NCI-H128 (cell line): ENCODE data around the gene MTR.

Experiments
- DNase-seq: peaks from one replicate; lab custom pipeline; 2025; ENCODE audit not compliant: unreplicated experiment; lab: John Stamatoyannopoulos, UW

Gene MTR

GRCh38 chr1:236795035-236795756 is at the start of gene MTR:
Gene MTR, plus strand, starts transcription at chr1:236795292. Its CDS starts 412 bp downstream, at chr1:236795704.
- peak; percentile 96 for DNase-seq

DNA sequence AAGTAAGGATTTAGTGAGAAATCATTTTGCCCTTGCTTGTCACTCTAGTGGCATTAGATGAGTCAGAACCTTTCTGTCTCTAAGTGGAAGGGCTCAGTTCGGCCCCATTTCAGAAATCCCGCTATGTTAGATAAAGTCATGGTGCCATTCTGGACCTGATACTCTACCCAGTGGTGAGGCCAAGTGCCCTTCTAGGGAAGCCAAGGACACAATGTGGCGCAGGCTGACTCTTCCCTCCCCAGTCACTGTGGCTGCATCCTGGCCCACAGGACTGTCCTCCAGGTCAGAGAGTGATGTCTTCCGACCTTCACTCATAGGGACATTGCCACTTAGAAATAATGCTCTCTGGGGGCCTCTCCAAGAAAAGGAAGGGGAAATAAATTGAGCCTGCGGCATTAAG is 48.3 kb upstream of the MTR start:
- no peak for DNase-seq

DNA sequence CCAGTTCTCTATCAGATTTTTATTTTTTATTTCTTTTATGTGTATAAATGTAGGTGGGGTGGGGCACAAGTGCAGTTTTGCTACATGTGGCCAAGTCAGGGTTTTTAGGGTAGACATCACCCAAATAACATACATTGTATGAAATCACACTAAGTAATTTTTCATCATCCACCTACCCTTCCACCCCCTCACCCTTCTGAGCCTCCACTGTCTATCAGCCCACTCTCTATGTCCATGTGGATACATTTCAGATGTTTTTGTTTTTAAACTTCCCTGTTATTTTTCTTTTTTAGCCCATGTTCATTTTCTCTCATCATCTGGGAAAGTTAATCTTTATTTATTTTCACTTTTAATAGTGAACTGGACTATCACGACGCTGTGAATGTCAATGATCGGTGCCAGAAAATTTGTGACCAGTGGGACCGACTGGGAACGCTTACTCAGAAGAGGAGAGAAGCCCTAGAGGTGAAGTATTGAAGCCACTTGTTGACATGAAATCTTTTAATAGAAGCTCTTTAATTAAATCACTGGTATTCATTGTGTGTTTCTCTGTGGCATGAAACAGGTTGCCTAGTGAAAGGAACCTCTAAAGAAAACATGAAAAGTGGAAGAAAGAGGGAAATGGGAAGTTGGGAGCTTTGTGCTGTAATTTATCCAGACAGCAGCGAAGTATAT is 47.6 kb upstream of the MTR start:
- DNase-seq: no peak

DNA sequence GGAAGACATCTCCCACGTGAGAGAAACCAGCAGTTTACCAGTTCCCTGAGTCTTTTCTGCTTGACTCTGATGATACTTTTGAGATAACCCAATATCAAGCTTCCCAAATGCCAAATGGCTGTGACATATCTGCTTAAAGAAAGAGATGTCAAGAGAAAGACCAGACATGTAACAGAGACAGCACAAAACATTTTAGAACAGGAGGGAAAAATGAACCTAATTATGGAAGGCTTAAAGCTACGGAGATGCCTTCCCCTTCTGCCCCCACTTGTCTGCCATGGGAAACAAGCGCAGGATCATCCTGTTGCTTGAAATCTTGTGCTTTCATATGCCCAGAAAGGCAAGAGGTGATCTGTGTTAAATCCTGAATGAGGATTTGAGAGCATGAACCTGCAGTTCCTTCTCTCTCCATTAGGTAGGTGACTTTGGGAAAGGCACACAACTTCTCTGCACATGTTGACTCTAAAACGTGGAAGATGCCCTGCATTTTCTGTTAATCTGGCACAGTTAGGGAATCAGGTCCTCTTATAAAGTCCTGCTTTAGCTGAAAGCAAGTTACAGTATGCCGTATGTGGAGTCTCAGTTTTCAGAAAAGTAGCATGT is 46.7 kb upstream of the MTR start:
- DNase-seq: no peak

GRCh38 chr1:236750928-236751327 is 44.2 kb upstream of the MTR start:
- no peak for DNase-seq

GRCh38 chr1:236751385-236751784 is 43.7 kb upstream of the MTR start:
- no peak for DNase-seq

DNA sequence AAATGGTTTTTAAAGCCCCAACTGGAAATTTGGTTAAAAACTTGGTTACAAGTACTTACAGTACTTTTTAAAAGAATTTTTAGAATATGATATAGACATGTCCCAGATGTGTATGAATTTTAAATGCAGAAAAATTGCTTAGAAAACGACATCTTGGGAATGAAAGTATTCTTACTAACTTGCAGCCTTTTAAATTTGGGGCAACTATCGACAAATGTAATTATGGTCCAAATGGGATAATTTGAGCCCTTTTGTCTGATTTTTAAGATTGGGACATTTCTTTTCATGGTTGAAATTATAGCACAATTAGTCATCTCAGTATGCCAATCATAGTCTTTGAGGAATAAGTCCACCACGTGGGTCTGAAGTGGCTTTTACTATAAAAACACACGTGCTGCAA is 43.2 kb upstream of the MTR start:
- DNase-seq: no peak

- no peak for DNase-seq
These were observed 41.6 kb upstream of the MTR start for GRCh38 chr1:236753516-236753915.

DNA sequence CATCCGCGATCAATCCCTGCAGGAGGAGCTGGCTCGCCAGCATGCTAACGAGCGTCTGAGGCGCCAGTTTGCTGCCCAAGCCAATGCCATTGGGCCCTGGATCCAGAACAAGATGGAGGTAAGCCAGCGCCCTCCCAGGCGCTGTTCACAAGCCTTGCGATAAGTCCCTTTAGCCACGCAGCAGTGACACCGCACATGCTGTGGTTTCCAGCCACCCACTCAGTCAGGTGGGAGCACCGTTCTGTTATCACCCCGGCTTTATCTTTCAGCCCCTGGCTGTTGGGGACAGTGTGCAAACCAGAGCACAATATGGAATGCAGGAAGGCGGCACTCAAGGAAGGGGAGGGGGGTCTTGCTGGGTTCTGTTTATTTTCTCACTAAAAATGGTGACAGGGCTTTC is 41.1 kb upstream of the MTR start:
- DNase-seq: no peak

DNA sequence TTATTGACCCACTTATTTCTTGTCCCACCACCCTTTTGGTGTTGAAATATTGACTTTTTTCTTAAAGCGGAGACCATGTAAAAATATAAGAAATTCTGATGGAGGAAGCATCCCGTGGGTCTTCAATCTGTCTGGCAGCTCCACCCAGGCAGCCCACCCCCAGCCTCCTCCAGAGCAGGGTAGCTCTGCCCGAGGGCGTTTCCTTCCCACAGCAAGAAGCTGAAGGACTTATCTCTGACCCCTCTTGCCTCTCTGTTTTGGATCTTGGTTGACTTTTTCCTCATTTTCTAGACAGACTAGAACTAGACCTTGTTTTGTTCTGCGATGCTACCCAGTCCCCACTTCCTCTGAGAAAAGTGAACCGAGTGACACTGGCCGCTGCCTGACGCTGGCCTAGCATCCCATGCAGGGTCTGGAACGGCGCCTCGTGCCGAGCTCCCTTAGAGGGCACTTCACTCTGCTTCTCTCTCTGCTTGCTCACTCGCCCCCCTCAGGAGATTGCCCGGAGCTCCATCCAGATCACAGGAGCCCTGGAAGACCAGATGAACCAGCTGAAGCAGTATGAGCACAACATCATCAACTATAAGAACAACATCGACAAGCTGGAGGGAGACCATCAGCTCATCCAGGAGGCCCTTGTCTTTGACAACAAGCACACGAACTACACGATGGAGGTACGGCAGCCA is 40.4 kb upstream of the MTR start:
- DNase-seq: no peak

- DNase-seq: no peak
These were observed 37.5 kb upstream of the MTR start for GRCh38 chr1:236757640-236758039.

GRCh38 chr1:236759252-236759859 is 35.7 kb upstream of the MTR start:
- no peak for DNase-seq

DNA sequence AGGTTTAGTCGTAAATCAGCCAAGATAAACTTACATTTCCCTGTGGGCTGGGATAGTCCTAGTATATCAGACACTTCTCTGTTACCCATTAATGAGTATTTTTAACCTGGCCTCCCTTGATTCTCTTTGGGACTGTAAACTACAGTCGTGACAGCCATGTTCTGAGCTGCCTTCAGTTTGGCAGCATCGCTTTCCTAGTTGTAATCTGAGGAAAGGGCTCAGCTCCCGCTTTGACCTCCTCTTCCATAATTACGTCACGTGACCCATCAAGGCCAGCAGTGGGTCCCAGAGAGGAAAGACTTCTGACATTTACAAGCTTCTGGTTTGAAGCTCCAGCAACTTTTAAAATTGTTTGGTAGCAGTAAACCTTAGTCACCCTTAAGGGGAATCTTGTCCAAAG is 34.6 kb upstream of the MTR start:
- no peak for DNase-seq

DNA sequence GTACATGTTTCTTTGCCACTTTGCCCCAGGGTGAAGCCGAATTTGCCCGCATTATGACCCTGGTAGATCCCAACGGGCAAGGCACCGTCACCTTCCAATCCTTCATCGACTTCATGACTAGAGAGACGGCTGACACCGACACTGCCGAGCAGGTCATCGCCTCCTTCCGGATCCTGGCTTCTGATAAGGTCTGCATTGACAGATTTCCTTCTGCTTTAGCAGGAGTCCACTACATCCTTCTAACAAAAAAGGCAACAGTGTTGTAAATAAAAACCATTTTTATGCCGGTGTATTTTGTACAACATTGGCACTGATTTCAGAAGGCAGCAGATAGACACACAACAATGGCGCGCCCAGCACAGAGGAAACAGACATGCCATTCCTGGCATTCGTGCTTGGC is 34.1 kb upstream of the MTR start:
- no peak for DNase-seq

DNA sequence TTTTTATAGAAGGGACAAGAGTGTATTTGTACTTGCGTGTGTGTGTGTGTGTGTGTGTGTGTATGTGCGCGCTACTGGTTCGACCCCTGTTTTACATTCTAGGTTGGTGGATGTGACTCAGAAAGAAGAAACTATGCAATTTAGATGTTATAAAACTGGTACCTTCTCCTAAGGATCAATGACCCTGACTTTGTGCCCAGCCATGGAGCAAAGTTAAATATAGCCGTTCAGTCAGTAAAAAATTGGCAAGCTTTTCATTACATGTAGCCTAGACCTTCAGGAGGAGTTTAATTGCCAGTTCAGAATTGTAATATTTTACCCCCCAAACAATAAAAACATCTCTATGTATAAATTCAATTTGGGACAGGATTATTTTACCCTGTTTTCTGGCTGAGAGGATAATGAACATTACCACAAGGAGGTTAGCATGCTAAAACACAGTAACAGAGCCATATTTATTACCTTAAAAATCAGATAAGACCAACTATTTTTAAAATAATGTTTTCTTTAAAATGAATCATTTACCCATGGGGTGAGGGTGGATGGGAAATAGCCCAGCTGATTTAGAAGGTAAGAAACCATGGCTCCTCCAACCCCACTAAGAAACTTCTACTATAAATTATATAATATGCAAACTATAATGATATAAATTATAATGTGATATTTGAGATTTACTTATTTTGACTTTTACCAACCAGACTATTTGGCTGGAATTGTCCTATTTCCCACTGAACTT is 33.5 kb upstream of the MTR start:
- no peak for DNase-seq

- DNase-seq: no peak
These were observed 32.7 kb upstream of the MTR start for GRCh38 chr1:236762410-236762809.

DNA sequence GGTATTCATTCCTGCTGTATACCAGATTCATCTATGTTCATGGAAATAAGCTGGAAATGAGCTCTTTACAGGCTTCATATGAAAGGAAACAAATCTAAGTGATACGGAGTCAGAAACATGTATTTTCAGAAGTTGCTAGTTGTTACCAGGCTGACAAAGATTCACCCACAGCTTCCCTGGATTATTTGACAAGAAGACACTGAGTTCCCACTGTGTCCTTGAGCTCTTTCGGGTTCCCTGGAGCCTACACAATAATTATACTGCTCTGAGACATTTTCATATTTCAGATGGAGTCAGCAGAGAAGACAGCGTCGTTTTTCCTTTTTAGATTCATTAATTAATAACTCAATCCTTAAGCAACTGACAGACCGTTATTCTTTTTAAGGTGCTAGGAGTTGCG is 29.3 kb upstream of the MTR start:
- no peak for DNase-seq

- no peak for DNase-seq
These were observed 28.6 kb upstream of the MTR start for GRCh38 chr1:236766506-236766905.

DNA sequence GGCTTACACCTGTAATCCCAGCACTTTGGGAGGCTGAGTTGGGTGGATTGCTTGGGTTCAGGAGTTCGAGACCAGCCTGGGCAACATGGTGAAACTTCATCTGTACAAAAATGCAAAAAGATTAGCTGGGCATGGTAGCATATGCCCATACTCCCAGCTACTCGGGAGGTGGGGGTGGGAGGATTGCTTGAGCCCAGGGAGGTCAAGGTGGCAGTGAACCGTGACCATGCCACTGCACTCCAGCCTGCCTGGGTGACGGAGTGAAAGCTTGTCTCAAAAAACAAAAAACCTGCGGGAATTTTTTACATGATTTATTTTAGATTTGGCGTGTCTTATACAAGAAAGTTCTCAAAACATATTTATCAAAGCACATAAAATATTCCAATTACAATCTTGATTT is 27.8 kb upstream of the MTR start:
- no peak for DNase-seq

- no peak for DNase-seq
These were observed 26.5 kb upstream of the MTR start for GRCh38 chr1:236768601-236769000.

DNA sequence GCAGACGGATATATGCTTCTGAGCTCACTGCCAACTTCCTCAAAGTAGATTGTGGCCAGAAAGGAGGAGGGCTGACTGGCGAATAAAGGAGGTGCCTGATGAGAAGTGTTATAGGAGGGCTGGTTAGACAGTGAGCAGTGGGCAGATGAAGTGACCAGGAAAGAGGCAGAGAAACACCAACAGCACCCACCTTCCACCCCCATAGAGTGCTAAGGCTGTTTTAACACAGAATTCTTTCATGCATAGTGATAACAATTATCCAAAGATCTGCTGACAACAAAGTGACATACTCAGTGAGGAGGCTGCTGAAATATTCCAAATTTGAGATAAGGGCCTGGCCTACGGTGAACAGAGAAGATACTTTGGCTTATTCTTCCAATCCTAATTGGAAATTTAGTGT is 21.2 kb upstream of the MTR start:
- no peak for DNase-seq
